Mesodermal cell (in vitro differentiated cells): ENCODE measurements around the gene GSX1.

Experiments used
- H3K27ac ChIP-seq: 2 replicates; pipeline ENCODE4 v1.7.0; 2013; ENCODE audit warnings: mild to moderate bottlenecking, low read depth, low read length, moderate library complexity; ENCODE audit not compliant: severe bottlenecking
- H3K36me3 ChIP-seq: 2 replicates; pipeline ENCODE4 v1.7.1; 2013; ENCODE audit warnings: mild to moderate bottlenecking, low read length, moderate library complexity; ENCODE audit not compliant: control insufficient read depth, insufficient read depth
- H3K4me1 ChIP-seq: one replicate; pipeline ENCODE4 v1.7.1; 2013; ENCODE audit warnings: mild to moderate bottlenecking, low read length; ENCODE audit not compliant: insufficient read depth, control insufficient read depth, poor library complexity, severe bottlenecking
- H3K4me3 ChIP-seq: 2 replicates; pipeline ENCODE4 v1.7.0; 2013; ENCODE audit warnings: low read length, control low read depth, mild to moderate bottlenecking; ENCODE audit not compliant: insufficient read depth, poor library complexity, severe bottlenecking; ENCODE audit errors: extremely low read depth
- H3K9me3 ChIP-seq: 2 replicates; pipeline ENCODE4 v1.7.1; 2013; ENCODE audit warnings: mild to moderate bottlenecking, low read length, moderate library complexity; ENCODE audit not compliant: control insufficient read depth
- WGBS, 2 experiments: methylation state at CpG; one replicate each; pipeline ENCODE4 v1.1.5; 2013; ENCODE audit warnings: missing lambda C conversion rate in 2 of 2; ENCODE audit not compliant: insufficient coverage in 2 of 2; 5-methylcytosine and 5-hydroxymethylcytosine counted together

Gene GSX1

GRCh38 chr13:27775943-27776342 lies 16.3 kb upstream of the GSX1 start:
- no peak overlapping the region for H3K4me3 ChIP-seq
- 23 to 50% methylated on average over 7 to 8 of the region's 13 CpGs for WGBS, 2 experiments
- H3K27ac ChIP-seq: no peak overlapping the region
- no peaks in the 10 kb centered on the region for H3K36me3 ChIP-seq
- H3K4me1 ChIP-seq: no peaks in the 10 kb centered on the region
- H3K9me3 ChIP-seq: no peaks in the 10 kb centered on the region

GRCh38 chr13:27782151-27782550 lies 10.1 kb upstream of the GSX1 start:
- no peaks in the 10 kb centered on the region for H3K4me1 ChIP-seq
- no peak overlapping the region for H3K27ac ChIP-seq
- WGBS, 2 experiments: 88 to 92% methylated on average over 2 to 5 of the region's 5 CpGs
- no peak overlapping the region for H3K4me3 ChIP-seq
- no peaks in the 10 kb centered on the region for H3K9me3 ChIP-seq
- H3K36me3 ChIP-seq: no peaks in the 10 kb centered on the region

- no peaks in the 10 kb centered on the region for H3K36me3 ChIP-seq
- WGBS, 2 experiments: 17 to 32% methylated on average over 2 to 3 of the region's 4 CpGs
- no peaks in the 10 kb centered on the region for H3K9me3 ChIP-seq
- no peak overlapping the region for H3K27ac ChIP-seq
- no peaks in the 10 kb centered on the region for H3K4me1 ChIP-seq
- no peak overlapping the region for H3K4me3 ChIP-seq
These were observed 9.2 kb upstream of the GSX1 start for GRCh38 chr13:27783111-27783510.

GRCh38 chr13:27788271-27788670 lies 4.0 kb upstream of the GSX1 start:
- H3K9me3 ChIP-seq: no peaks in the 10 kb centered on the region
- no peaks in the 10 kb centered on the region for H3K36me3 ChIP-seq
- H3K4me1 ChIP-seq: no peaks in the 10 kb centered on the region
- H3K4me3 ChIP-seq: no peak overlapping the region
- WGBS, 2 experiments: 38 to 50% methylated on average over 1 of the region's 1 CpG
- no peak overlapping the region for H3K27ac ChIP-seq

- Histone ChIP-seq H3K9me3 (no peaks in the 10 kb centered on the region), H3K36me3 (no peaks in the 10 kb centered on the region), H3K4me3 (no peak overlapping the region), H3K4me1 (no peaks in the 10 kb centered on the region), H3K27ac (no peak overlapping the region)
- WGBS, 2 experiments: 37 to 50% methylated on average over 2 to 4 of the region's 6 CpGs
These were observed 3.2 kb upstream of the GSX1 start for GRCh38 chr13:27789153-27789494.

GRCh38 chr13:27789495-27790303 lies 2.6 kb upstream of the GSX1 start:
- Histone ChIP-seq H3K4me3 (no peak overlapping the region), H3K9me3 (no peaks in the 10 kb centered on the region), H3K27ac (no peak overlapping the region), H3K36me3 (no peaks in the 10 kb centered on the region), H3K4me1 (no peaks in the 10 kb centered on the region)
- WGBS, 2 experiments: 2% methylated on average over 18 to 41 of the region's 55 CpGs

- WGBS, 2 experiments: 0 to 4% methylated on average over 10 to 18 of the region's 23 CpGs
- H3K9me3 ChIP-seq: no peaks in the 10 kb centered on the region
- no peak overlapping the region for H3K4me3 ChIP-seq
- no peaks in the 10 kb centered on the region for H3K36me3 ChIP-seq
- H3K4me1 ChIP-seq: no peaks in the 10 kb centered on the region
- H3K27ac ChIP-seq: no peak overlapping the region
These were observed 1.8 kb upstream of the GSX1 start for GRCh38 chr13:27790523-27790922.

GRCh38 chr13:27791146-27791900 lies 960 bp upstream of the GSX1 start:
- Histone ChIP-seq H3K27ac (no peak overlapping the region), H3K36me3 (no peaks in the 10 kb centered on the region), H3K4me1 (no peaks in the 10 kb centered on the region), H3K4me3 (no peak overlapping the region), H3K9me3 (no peaks in the 10 kb centered on the region)
- 6 to 7% methylated on average over 32 to 33 of the region's 36 CpGs for WGBS, 2 experiments

- H3K4me3 ChIP-seq: no peak overlapping the region
- WGBS, 2 experiments: 16 to 26% methylated on average over 19 of the region's 22 CpGs
- H3K4me1 ChIP-seq: no peaks in the 10 kb centered on the region
These were observed 336 bp upstream of the GSX1 start for GRCh38 chr13:27791901-27792392.

GRCh38 chr13:27793507-27794367 lies 1.5 kb downstream of the GSX1 start:
- no peaks in the 10 kb centered on the region for H3K4me1 ChIP-seq
- no peak overlapping the region for H3K4me3 ChIP-seq
- WGBS, 2 experiments: 3 to 4% methylated on average over 62 to 63 of the region's 63 CpGs
- H3K9me3 ChIP-seq: no peaks in the 10 kb centered on the region
- no peak overlapping the region for H3K27ac ChIP-seq
- H3K36me3 ChIP-seq: no peaks in the 10 kb centered on the region

More at GRCh38 chr13:27791901-27792392, 336 bp upstream of the GSX1 start:
- Histone ChIP-seq H3K36me3 (no peaks in the 10 kb centered on the region), H3K9me3 (no peaks in the 10 kb centered on the region), H3K27ac (no peak overlapping the region)
